Cardiac septum (tissue), 1 donor: Measurements from ENCODE around the gene MYL2. TPM values are rescaled to one million over a fixed set of nuclear protein-coding genes. Genes with fewer than 3 reads are reported as not detected.

Source experiments
- total RNA-seq: library from RNA; stranded (reverse); fragmentation: NEBNext Ultra II Directional; extraction: Animal tissue kit (Norgen Biotek cat#: 25700); gene quantifications from one replicate; pipeline ENCODE4 v1.2.1, GENCODE V29; 2021
- donor health status: DM: no; HTN: no; CAD: no.

The MYL2 gene
- total RNA-seq, 1 donor from 2014 or later: 24,495 TPM

Other genes starting within 250 kb of the MYL2 start
- 3.5 TPM for gene HVCN1, start 231.5 kb downstream of the MYL2 start, total RNA-seq
- gene PPP1CC, start 177.7 kb downstream of the MYL2 start, total RNA-seq: 102 TPM
- not detected for gene CCDC63, start 73.6 kb downstream of the MYL2 start, total RNA-seq
- 1.2 TPM for gene CUX2, start 113.6 kb upstream of the MYL2 start, total RNA-seq